Muscle layer of duodenum (tissue), 2 donors: ENCODE measurements around the gene HTR3C.
"Not testable (repeated sequence)": the region's sequence is repeated elsewhere in the genome, so short reads cannot be mapped to it uniquely, and the experiment has no call there.

Experiments
- H3K27ac ChIP-seq: one replicate; pipeline ENCODE4 v1.7.0; 2013; ENCODE audit warnings: mild to moderate bottlenecking, low read length
- H3K27me3 ChIP-seq: one replicate; pipeline ENCODE4 v1.7.0; 2013; ENCODE audit warnings: low read depth, mild to moderate bottlenecking, control low read depth, low read length
- H3K36me3 ChIP-seq, 2 donors: one replicate each; pipeline ENCODE4 v1.7.0; 2013; ENCODE audit warnings: low read length in 2 of 2, control low read depth in 1 of 2, mild to moderate bottlenecking in 1 of 2; ENCODE audit not compliant: insufficient read depth in 2 of 2, control insufficient read depth in 1 of 2
- H3K4me1 ChIP-seq, 2 donors: one replicate each; pipeline ENCODE4 v1.7.0; 2013; ENCODE audit warnings: low read length in 2 of 2, mild to moderate bottlenecking in 2 of 2, control low read depth in 1 of 2, moderate library complexity in 1 of 2; ENCODE audit not compliant: insufficient read depth in 2 of 2, control insufficient read depth in 1 of 2
- H3K4me3 ChIP-seq, 2 donors: one replicate each; pipeline ENCODE4 v1.7.0; 2013; ENCODE audit warnings: low read length in 2 of 2, low read depth in 1 of 2, mild to moderate bottlenecking in 1 of 2
- H3K9me3 ChIP-seq, 2 donors: one replicate each; pipeline ENCODE4 v1.7.0; 2013; ENCODE audit warnings: low read length in 2 of 2, control low read depth in 1 of 2, mild to moderate bottlenecking in 1 of 2; ENCODE audit not compliant: control insufficient read depth in 1 of 2
- donor health status: healthy.

Gene HTR3C

DNA sequence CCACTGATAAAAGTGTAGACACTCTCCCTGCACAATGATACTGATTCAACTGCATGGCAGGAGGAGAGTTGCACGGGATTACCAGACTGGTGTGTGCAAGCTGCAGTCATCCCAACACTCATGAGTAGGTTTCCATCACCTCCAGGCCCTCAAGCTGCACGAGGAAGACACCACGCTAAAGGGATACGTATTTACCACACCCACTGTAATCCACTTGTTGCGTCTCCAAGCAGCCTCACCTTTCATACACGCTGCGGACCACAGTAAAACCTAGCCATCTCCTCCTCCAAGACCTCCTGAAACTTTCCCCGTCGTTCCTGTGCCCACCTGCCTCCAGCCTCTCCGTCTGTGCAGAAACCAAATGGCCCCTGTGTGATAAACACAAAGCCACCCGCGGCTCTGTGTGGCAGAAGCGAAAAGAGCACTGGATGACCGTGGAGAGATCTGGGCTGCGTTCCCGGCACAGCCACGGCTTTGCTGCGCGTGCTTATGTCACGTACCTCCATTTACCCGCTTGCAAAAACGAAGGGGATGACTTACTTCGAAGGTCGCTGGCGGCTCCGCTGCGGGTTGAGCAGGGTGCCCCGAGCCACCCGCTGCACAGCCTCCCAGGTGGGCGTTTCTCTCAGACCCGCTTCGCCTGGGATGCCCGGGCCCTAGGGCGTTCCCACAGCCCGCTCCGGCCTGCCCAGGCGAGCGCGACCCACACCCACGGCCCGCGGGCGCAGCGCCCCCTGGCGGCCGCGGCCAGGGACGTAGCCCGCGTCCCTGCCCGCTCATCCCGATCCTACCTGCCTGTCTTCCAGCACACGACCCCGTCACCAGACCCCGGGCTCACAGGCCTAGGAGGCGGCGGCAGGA lies 35.8 kb upstream of the HTR3C start:
- Histone ChIP-seq H3K27me3 (no peaks in the 10 kb centered on the region), H3K27ac (peak overlapping the region; percentile 53), H3K9me3 (no peaks in the 10 kb centered on the region), H3K4me3 (peak overlapping the region; percentile 81 to 100), H3K36me3 (peaks cover 0 to 3% of the 10 kb centered on the region in 2 donors), H3K4me1 (peaks cover 4 to 10% of the 10 kb centered on the region in 2 donors)

DNA sequence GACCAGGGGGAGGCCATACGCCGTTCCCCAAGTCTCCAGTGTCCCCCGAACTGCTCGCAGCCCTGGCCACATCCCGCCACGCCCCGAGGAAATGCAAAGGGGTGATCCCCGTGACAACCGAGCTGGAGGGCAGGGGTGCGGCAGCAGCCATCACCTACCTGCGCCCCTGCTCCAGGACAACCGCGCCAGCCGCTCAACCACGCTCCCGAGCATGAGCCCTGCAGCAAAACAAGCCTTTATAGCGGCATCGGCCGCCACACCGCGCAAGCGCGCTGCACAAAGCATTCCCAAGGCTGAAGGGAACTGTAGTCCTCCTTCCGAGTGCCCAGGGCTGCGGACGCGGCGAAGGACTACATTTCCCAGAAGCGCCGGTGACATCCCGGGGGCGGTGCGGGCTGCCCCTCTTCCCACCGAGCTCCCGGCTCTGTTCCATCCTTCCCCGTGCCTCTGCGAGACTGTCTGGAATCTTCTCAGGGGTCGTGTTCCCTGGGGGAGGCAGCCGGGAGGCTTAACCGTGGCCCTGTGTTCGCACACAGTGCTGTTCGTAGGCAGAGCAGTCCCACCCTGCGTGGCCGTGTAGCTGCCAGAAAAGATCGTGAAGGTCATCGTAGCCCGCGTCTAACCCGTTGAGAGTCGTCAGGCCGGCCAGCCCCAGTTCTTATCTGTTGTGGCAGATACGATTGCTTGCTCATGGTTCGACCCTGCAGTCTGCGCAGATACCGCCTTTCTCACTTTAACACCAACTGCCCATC lies 35.0 kb upstream of the HTR3C start, which contains the start of gene ABCC5:
TSS of gene ABCC5 (minus strand) at position 213 of the 752 bp plus-strand sequence. CDS start 3,492 bp downstream, outside the sequence.
- peak within 1 kb of the TSS; percentile 81 to 100 for H3K4me3 ChIP-seq
- H3K27me3 ChIP-seq: no peaks in the 10 kb centered on the region
- H3K9me3 ChIP-seq: no peaks in the 10 kb centered on the region
- H3K36me3 ChIP-seq: no peaks in the 10 kb centered on the region
- peak within 1 kb of the TSS; percentile 53 for H3K27ac ChIP-seq
- peaks cover 4 to 10% of the 10 kb centered on the region in 2 donors for H3K4me1 ChIP-seq

DNA sequence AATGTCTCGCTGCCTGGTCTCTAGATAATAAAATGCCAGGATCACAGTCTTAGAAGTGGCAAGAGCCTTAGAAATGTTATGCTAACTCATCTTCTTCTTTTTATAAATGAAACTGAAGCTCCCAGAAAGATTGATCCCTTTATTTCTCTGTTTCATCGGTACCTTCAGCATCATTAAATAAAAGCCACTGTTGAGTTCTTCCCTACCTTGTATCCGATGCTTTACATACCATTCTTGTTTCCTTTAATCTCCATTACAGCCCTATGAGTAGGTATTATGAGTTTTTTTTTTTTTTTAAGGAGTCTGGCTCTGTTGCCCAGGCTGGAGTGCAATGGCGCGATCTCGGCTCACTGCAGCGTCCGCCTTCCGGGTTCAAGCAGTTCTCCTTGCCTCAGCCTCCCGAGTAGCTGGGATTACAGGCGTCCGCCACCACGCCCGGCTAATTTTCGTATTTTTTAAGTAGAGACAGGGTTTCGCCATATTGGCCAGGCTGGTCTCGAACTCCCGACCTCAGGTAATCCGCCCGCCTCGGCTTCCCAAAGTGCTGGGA lies 34.3 kb upstream of the HTR3C start:
- Histone ChIP-seq H3K27me3 (no peaks in the 10 kb centered on the region), H3K4me3 (peak overlapping the region; percentile 81 to 100), H3K4me1 (peaks cover 4 to 10% of the 10 kb centered on the region in 2 donors), H3K27ac (peak overlapping the region; percentile 53), H3K36me3 (no peaks in the 10 kb centered on the region), H3K9me3 (no peaks in the 10 kb centered on the region)

DNA sequence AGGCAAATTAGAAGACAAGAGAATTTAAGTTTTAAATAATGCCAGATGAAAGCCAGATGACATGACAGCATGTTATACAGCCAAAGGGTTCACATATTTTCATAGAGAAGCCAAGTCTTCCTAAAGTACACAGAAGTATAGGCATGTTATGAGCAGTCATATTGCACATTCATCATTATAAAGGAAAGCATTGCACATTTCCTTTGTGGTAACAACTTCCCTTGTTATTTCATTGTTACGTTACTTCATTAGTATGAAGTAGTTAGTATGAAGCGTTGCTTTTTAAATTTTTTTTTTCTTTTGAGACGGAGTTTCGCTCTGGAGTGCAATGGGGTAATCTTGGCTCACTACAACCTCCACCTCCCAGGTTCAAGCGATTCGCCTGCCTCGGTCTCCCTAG lies 30.5 kb upstream of the HTR3C start:
- H3K9me3 ChIP-seq: no peaks in the 10 kb centered on the region
- H3K4me3 ChIP-seq: no peak overlapping the region
- H3K27me3 ChIP-seq: no peaks in the 10 kb centered on the region
- H3K27ac ChIP-seq: no peak overlapping the region
- H3K36me3 ChIP-seq: no peaks in the 10 kb centered on the region
- no peaks in the 10 kb centered on the region for H3K4me1 ChIP-seq

DNA sequence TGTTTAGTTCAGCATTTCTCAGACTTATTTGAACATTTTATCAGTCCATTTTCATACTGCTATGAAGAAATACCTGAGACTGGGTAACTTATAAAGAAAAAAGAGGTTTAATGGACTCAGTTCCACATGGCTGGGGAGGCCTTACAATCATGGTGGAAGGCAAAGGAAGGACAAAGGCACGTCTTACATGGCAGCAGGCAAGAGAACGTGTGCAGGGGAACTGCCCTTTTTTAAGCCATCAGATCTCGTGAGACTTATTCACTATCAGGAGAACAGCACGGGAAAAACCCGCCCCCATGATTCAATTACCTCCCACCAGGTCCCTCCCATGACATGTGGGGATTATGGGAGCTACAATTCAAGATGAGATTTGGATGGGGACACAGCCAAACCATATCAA lies 27.6 kb upstream of the HTR3C start:
- not testable (repeated sequence) for H3K27me3 ChIP-seq, H3K36me3 ChIP-seq, H3K9me3 ChIP-seq, H3K4me3 ChIP-seq, H3K27ac ChIP-seq, H3K4me1 ChIP-seq

DNA sequence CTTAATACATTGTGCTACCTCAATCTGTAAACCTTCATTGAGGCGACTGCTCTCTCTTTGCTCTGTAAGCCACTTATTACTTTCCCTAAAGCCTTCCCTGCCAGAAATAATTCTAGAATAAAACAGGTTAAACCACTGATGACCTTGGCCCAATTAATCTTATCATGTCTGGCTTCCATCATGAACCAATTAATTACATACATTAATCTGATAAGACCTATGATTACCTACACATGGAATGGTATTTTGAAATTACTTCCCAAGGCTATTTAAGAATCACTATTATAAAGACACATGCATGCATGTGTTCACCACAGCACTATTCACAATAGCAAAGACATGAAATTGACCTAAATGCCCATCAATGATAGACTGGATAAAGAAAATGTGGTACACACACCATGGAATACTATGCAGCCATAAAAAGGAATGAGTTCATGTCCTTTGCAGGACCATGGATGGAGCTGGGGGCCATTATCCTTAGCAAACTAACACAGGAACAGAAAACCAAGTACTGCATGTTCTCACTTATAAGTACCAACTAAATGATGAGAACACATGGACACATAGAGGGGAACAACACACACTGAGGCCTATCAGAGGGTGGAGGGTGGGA lies 24.5 kb upstream of the HTR3C start:
- H3K9me3 ChIP-seq, H3K4me3 ChIP-seq, H3K27ac ChIP-seq, H3K4me1 ChIP-seq, H3K27me3 ChIP-seq, H3K36me3 ChIP-seq: not testable (repeated sequence)

DNA sequence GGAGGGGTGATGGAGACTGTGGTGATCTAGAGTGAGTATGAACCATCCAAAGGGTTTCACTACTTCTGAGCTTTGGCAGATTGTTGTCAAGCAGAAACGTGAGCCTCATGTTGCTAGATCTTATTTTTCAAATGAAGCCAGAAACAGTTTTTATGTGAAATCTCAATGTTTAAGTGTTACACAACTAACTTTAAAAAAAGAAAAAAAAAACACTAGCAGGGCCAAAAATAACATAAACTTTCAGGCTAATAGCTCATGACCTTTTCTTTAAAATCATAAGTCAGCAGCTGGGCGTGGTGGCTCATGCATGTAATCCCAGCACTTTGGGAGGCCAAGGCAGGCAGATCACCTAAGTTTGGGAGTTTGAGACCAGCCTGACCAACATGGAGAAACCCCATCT lies 23.4 kb upstream of the HTR3C start:
- Histone ChIP-seq H3K4me1 (no peaks in the 10 kb centered on the region), H3K9me3 (no peaks in the 10 kb centered on the region), H3K27ac (no peak overlapping the region), H3K36me3 (no peaks in the 10 kb centered on the region), H3K4me3 (no peak overlapping the region), H3K27me3 (no peaks in the 10 kb centered on the region)

DNA sequence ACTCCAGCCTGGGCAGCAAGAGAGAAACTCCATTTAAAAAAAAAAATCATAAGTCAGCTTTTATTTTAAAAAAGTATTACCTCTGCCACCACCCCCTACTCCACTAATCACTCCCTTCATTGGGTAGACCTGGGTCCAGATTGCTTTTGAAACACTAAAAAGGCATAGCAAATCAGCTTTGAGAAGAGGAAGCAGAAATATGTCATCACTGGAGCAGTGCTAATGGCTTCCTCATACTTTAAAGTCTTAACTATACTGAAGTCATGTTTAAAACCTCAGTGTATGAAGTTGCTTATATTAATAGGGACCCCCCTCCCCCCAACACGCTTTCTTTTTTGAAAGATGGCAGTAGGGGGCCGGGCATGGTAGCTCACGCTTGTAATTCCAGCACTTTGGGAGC lies 22.3 kb upstream of the HTR3C start:
- H3K27ac ChIP-seq: no peak overlapping the region
- H3K4me3 ChIP-seq: no peak overlapping the region
- no peaks in the 10 kb centered on the region for H3K9me3 ChIP-seq
- no peaks in the 10 kb centered on the region for H3K4me1 ChIP-seq
- H3K27me3 ChIP-seq: no peaks in the 10 kb centered on the region
- H3K36me3 ChIP-seq: no peaks in the 10 kb centered on the region

DNA sequence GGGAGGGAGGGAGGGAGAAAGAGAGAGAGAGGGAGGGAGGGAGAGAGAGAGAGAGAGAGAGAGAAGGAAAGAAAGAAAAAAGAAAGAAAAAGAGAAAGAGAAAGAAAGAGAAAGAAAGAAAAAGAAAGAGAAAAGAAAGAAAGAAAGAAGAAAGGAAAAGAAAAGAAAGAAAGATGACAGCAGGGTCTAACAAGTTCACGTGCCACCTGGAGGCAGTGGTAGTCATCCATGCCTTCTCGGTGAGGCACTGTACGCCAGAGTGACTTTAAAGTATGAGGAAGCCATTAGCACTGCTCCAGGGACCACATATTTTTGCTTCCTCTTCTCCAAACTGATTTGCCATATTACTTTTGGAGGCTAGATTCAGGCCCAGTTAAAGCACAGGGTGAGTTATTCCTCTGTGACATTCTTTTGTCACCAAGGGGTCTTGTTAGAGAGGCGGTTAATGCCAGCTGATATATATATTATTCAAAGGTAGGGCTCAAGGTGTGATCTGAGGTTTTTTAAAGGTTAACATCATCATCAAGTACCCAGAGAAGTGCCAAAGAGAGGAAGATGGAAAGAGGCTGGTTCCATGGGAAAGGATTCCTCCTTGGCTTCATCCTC lies 21.6 kb upstream of the HTR3C start, which contains the start of gene HTR3D:
TSS of gene HTR3D (plus strand) at position 556 of the 606 bp plus-strand sequence. CDS start at position 556, 0 bp downstream.
- Histone ChIP-seq H3K27me3 (no peaks in the 10 kb centered on the region), H3K9me3 (no peaks in the 10 kb centered on the region), H3K36me3 (no peaks in the 10 kb centered on the region), H3K4me3 (no peak within 1 kb of the TSS), H3K27ac (no peak within 1 kb of the TSS), H3K4me1 (no peaks in the 10 kb centered on the region)

DNA sequence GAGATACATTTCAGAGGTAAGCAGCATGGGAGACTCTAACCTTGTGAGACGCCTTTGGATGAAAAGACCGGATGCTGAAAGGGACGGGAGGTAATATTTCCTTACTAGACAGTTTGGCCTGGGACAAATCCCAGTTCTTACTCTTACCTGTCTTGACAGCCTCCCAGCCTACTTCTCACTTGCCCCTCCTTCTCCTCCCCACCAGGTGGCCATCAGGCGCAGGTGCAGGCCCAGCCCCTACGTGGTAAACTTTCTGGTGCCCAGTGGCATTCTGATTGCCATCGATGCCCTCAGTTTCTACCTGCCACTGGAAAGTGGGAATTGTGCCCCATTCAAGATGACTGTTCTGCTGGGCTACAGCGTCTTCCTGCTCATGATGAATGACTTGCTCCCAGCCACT lies 15.0 kb upstream of the HTR3C start:
- Histone ChIP-seq H3K27ac (no peak overlapping the region), H3K36me3 (no peaks in the 10 kb centered on the region), H3K9me3 (no peaks in the 10 kb centered on the region), H3K27me3 (no peaks in the 10 kb centered on the region), H3K4me1 (no peaks in the 10 kb centered on the region), H3K4me3 (no peak overlapping the region)

DNA sequence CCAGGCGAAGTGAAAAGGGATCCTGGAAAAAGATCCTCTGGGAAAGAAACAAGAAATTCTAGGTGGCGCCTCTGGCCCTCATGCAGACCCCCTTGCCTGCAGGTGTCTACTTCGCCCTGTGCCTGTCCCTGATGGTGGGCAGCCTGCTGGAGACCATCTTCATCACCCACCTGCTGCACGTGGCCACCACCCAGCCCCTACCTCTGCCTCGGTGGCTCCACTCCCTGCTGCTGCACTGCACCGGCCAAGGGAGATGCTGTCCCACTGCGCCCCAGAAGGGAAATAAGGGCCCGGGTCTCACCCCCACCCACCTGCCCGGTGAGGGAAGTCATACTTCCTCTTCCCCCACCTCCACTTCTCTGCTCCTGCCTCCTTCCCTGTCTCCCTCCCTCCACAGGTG lies 14.5 kb upstream of the HTR3C start:
- not testable (repeated sequence) for H3K27ac ChIP-seq, H3K4me3 ChIP-seq, H3K36me3 ChIP-seq

More for the DNA sequence above, 14.5 kb upstream of the HTR3C start:
- not testable (repeated sequence) for H3K4me1 ChIP-seq, H3K9me3 ChIP-seq, H3K27me3 ChIP-seq
